BLaER1 treated with 17β-estradiol and CSF1 and Interleukin-3, amounts not matched to agents 10 nM and 100 nM (cell line): ENCODE results near the gene KRTAP3-3.

Source experiments
- H3K27ac ChIP-seq, 11 experiments: shearing (Covaris generic); formaldehyde crosslinking; 2 replicates each; pipeline ENCODE4 v1.8.1; 2022
- H3K27me3 ChIP-seq, 11 experiments: shearing (Covaris generic); formaldehyde crosslinking; 2 replicates each; pipeline ENCODE4 v1.8.1; 2022
- H3K36me3 ChIP-seq, 11 experiments: shearing (Covaris generic); formaldehyde crosslinking; 2 replicates each; pipeline ENCODE4 v1.8.1; 2022
- H3K4me1 ChIP-seq, 10 experiments: shearing (Covaris generic); formaldehyde crosslinking; 2 replicates each; pipeline ENCODE4 v1.8.1; 2022
- H3K4me2 ChIP-seq, 11 experiments: shearing (Covaris generic); formaldehyde crosslinking; 2 replicates each; pipeline ENCODE4 v1.8.1; 2022
- H3K4me3 ChIP-seq, 10 experiments: shearing (Covaris generic); formaldehyde crosslinking; 2 replicates each; pipeline ENCODE4 v1.8.1; 2022
- H3K9ac ChIP-seq, 11 experiments: shearing (Covaris generic); formaldehyde crosslinking; 2 replicates each; pipeline ENCODE4 v1.8.1; 2022
- H3K9me3 ChIP-seq, 11 experiments: shearing (Covaris generic); formaldehyde crosslinking; replicated peaks in 1 of 11; 2 replicates each; pipeline ENCODE4 v1.8.1; 2022
- H4K20me1 ChIP-seq, 11 experiments: shearing (Covaris generic); formaldehyde crosslinking; 2 replicates each; pipeline ENCODE4 v1.8.1; 2022
- Cebpa-rat ChIP-seq, 11 experiments: shearing (Covaris generic); IDR thresholded peaks; 2 replicates each; pipeline ENCODE4 v1.8.1; 2022

Gene KRTAP3-3

DNA sequence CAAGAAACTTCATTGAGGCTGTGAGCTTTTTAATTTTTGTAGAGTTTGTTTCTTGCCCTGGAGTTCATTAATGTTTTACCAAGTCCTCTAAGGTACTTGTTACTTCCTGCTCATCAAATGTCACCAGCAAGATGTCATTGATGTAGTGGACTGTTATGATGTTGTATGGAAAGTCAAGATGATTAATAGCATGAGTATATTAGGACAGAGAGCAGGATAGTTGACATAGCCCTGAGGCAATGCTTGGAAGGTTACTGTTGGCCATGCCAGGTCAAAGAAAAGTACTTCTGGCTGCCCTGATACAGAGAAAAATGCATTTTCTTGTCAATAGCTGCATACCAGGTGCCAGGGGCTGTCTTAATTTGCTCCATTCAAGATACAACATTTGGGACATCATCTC is 26.4 kb upstream of the KRTAP3-3 start:
- Histone ChIP-seq H3K4me2 (no peak overlapping the region), H3K9ac (no peak overlapping the region), H3K9me3 (peaks cover 0 to 13% (median 6%) of the 10 kb centered on the region in 11 experiments; a peak in 6 of 22 replicates), H3K36me3 (no peaks in the 10 kb centered on the region), H3K27ac (no peak overlapping the region), H3K27me3 (no peaks in the 10 kb centered on the region), H3K4me3 (no peak overlapping the region), H3K4me1 (no peaks in the 10 kb centered on the region), H4K20me1 (no peaks in the 10 kb centered on the region)
- TF ChIP-seq Cebpa-rat (IDR thresholded peaks at IDR 0.05) = no peak

DNA sequence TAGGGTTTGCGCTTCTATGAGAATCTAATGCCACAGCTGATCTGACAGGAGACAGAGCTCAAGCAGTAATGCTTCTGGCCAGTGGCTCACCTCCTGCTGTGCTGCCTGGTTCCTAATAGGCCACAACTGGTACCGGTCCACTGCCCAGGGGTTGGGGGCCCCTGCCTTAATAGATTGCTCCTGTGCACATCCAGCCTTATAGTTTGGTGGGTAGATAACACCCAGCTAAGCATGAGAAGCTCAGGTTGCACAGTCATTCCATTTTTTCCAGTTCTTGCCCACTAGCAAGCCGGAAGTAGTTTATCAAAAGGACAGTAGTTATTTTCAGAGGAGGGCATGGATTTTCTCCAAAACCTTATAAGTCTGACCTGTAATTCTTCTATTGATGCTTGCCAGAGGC is 25.5 kb upstream of the KRTAP3-3 start:
- Histone ChIP-seq H3K9ac (no peak overlapping the region), H3K27ac (no peak overlapping the region), H3K4me3 (no peak overlapping the region), H4K20me1 (no peaks in the 10 kb centered on the region), H3K4me1 (no peaks in the 10 kb centered on the region), H3K4me2 (no peak overlapping the region), H3K36me3 (no peaks in the 10 kb centered on the region), H3K9me3 (peaks cover 0 to 13% (median 6%) of the 10 kb centered on the region in 11 experiments; a peak in 6 of 22 replicates), H3K27me3 (no peaks in the 10 kb centered on the region)
- no peak for TF ChIP-seq Cebpa-rat (IDR thresholded peaks at IDR 0.05)

DNA sequence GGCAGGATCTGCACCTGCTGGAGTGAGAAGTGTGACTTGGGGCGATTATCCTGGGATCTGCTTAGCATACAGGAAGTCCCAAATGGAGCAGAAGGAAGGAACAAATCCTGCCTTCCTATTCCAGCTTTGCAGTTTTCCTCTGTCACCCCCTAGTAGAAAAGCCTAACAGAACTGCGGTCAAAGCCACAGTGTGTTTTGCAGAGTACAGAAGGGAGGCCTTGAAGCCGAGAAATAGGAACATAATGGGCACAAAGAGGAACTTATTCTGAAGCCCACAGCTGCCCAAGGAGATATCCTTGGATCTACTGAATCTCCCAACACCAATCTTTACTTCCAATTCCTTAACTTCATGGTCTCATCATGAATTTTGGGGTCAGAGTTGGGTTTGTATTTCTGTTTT is 24.6 kb upstream of the KRTAP3-3 start:
- Histone ChIP-seq H3K4me1 (no peaks in the 10 kb centered on the region), H4K20me1 (no peaks in the 10 kb centered on the region), H3K27me3 (no peaks in the 10 kb centered on the region), H3K9me3 (peaks cover 0 to 13% (median 6%) of the 10 kb centered on the region in 11 experiments; a peak in 6 of 22 replicates), H3K27ac (no peak overlapping the region), H3K9ac (no peak overlapping the region), H3K36me3 (no peaks in the 10 kb centered on the region), H3K4me3 (no peak overlapping the region), H3K4me2 (no peak overlapping the region)
- TF ChIP-seq Cebpa-rat (IDR thresholded peaks at IDR 0.05) = no peak

DNA sequence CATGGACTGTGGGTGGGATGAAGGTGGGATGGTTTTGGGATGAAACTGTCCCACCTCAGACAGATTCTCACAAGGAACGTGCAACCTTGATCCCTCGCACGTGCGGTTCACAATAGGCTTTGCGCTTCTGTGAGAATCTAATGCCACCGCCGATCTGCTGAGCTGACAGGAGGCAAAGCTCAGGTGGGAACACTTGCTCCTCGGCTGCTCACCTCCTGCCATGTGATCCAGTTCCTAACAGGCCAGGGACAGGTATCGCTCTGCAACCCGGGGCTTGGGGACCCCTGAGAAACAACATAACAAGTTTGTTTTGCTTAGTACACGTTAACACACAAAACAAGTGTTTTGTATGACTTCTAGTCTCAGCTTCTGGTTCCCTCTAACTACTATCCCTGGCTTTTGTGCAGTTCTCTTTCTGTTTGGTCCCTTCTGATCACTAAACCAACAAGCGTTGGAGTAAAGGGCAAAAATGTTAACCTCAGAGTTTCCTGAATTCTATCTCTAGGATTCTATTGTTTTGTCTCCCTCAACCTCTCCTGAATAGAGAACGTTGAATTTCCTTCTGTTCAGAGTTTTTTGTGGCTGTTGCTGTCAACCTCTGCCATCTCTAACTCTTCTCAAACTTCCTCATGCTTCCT is 22.7 kb upstream of the KRTAP3-3 start:
- H3K9me3 ChIP-seq = peaks cover 0 to 10% (median 6%) of the 10 kb centered on the region in 11 experiments; a peak in 6 of 22 replicates
- no peaks in the 10 kb centered on the region for H3K36me3 ChIP-seq
- H3K27me3 ChIP-seq = no peaks in the 10 kb centered on the region
- no peaks in the 10 kb centered on the region for H3K4me1 ChIP-seq
- H4K20me1 ChIP-seq = no peaks in the 10 kb centered on the region
- H3K9ac ChIP-seq = no peak overlapping the region
- no peak for TF ChIP-seq Cebpa-rat (IDR thresholded peaks at IDR 0.05)
- H3K4me2 ChIP-seq = no peak overlapping the region
- no peak overlapping the region for H3K27ac ChIP-seq
- H3K4me3 ChIP-seq = no peak overlapping the region

- H3K9ac ChIP-seq = no peak overlapping the region
- H3K4me3 ChIP-seq = no peak overlapping the region
- no peak for TF ChIP-seq Cebpa-rat (IDR thresholded peaks at IDR 0.05)
- no peaks in the 10 kb centered on the region for H3K4me1 ChIP-seq
- no peak overlapping the region for H3K27ac ChIP-seq
- no peaks in the 10 kb centered on the region for H3K9me3 ChIP-seq
- no peaks in the 10 kb centered on the region for H4K20me1 ChIP-seq
- H3K27me3 ChIP-seq = no peaks in the 10 kb centered on the region
- no peak overlapping the region for H3K4me2 ChIP-seq
- no peaks in the 10 kb centered on the region for H3K36me3 ChIP-seq
Measured at GRCh38 chr17:41015454-41015853, 21.5 kb upstream of the KRTAP3-3 start.

GRCh38 chr17:41013606-41014005 is 19.6 kb upstream of the KRTAP3-3 start:
- no peaks in the 10 kb centered on the region for H3K36me3 ChIP-seq
- TF ChIP-seq Cebpa-rat (IDR thresholded peaks at IDR 0.05) = no peak
- H3K4me2 ChIP-seq = no peak overlapping the region
- no peak overlapping the region for H3K9ac ChIP-seq
- no peaks in the 10 kb centered on the region for H3K4me1 ChIP-seq
- H4K20me1 ChIP-seq = no peaks in the 10 kb centered on the region
- no peak overlapping the region for H3K27ac ChIP-seq
- no peaks in the 10 kb centered on the region for H3K27me3 ChIP-seq
- H3K4me3 ChIP-seq = no peak overlapping the region
- no peaks in the 10 kb centered on the region for H3K9me3 ChIP-seq

- H3K9me3 ChIP-seq = no peaks in the 10 kb centered on the region
- H3K4me1 ChIP-seq = no peaks in the 10 kb centered on the region
- no peaks in the 10 kb centered on the region for H4K20me1 ChIP-seq
- H3K4me2 ChIP-seq = no peak overlapping the region
- no peak for TF ChIP-seq Cebpa-rat (IDR thresholded peaks at IDR 0.05)
- H3K27me3 ChIP-seq = no peaks in the 10 kb centered on the region
- no peak overlapping the region for H3K9ac ChIP-seq
- no peak overlapping the region for H3K4me3 ChIP-seq
- H3K36me3 ChIP-seq = no peaks in the 10 kb centered on the region
- no peak overlapping the region for H3K27ac ChIP-seq
Measured at GRCh38 chr17:41013181-41013580, 19.2 kb upstream of the KRTAP3-3 start.

DNA sequence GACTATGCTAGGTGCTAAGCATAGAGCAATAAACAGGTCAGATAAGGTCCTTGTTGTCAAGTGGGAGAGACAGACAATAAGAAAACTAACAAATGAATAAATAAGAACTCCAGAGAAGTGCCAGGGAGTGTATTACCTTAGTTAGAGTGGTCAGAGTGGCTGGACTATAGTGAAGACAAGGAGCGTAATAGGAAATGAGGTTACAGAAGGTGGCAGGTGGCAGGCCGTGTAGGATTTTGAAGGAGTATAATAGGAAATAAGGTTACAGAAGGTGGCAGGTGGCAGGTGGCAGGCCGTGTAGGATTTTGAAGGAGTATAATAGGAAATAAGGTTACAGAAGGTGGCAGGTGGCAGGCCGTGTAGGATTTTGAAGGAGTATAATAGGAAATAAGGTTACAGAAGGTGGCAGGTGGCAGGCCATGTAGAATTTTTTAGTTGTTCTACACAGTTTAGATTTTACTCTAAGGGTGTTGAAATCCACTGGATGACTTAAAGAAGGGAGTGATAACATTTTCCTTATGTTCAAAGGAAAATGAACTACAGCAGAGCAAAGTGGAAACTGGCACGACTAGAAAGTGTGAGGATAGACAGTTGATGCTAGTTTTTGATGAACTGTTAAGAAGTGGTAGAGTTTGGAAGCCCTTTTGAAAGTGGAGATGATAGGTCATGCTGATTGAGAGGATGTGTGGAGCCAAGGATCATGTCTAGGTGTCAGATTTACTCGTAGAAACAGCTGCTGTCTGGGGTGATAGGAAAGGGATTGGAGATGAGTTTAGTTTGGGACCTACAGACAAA is 18.6 kb upstream of the KRTAP3-3 start:
- Histone ChIP-seq H3K4me3 (no peak overlapping the region), H3K27me3 (no peaks in the 10 kb centered on the region), H3K9me3 (no peaks in the 10 kb centered on the region), H4K20me1 (no peaks in the 10 kb centered on the region), H3K36me3 (no peaks in the 10 kb centered on the region), H3K4me2 (no peak overlapping the region), H3K4me1 (no peaks in the 10 kb centered on the region), H3K27ac (no peak overlapping the region), H3K9ac (no peak overlapping the region)
- TF ChIP-seq Cebpa-rat (IDR thresholded peaks at IDR 0.05) = no peak

DNA sequence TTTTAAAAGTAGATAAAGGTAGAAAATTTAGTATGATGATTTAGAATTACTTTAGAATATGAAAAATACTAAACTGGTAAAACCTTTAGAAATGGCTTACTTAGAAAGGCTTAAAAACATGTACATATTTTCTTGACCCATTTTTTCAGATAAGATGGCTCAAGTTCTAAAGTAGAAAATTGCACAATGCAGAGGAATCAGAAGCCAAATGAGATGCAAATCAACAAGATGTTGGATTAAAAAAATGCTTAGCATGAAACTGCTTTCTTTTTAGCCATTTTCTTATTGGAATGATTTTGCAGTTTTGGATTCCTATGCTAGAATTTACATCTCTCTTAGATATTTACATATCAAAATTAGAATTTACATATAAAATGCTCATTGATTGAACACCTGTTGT is 16.5 kb upstream of the KRTAP3-3 start:
- Histone ChIP-seq H4K20me1 (no peaks in the 10 kb centered on the region), H3K27ac (no peak overlapping the region), H3K4me1 (no peaks in the 10 kb centered on the region), H3K36me3 (no peaks in the 10 kb centered on the region), H3K4me2 (no peak overlapping the region), H3K27me3 (no peaks in the 10 kb centered on the region), H3K9ac (no peak overlapping the region), H3K4me3 (no peak overlapping the region), H3K9me3 (no peaks in the 10 kb centered on the region)
- TF ChIP-seq Cebpa-rat (IDR thresholded peaks at IDR 0.05) = no peak

DNA sequence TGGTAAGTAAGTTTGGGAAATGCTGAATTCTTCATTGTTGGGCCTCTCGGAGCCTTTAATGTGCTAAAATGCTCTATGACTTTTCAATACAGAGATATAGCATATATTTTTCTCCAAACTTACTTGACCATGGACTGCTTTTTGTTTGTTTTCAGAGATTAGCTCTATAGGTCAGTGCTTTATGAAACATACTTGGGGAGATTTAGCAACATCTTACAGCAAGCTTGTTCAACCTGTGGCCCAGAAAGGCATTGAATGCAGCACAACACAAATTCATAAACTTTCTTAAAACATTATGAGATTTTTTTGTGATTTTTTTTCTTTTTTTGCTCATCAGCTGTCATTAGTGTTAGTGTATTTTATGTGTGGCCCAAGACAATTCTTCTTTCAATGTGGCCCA is 16.0 kb upstream of the KRTAP3-3 start:
- Histone ChIP-seq H3K4me1 (no peaks in the 10 kb centered on the region), H3K4me3 (no peak overlapping the region), H3K27me3 (no peaks in the 10 kb centered on the region), H3K27ac (no peak overlapping the region), H3K9ac (no peak overlapping the region), H3K4me2 (no peak overlapping the region), H3K9me3 (no peaks in the 10 kb centered on the region), H3K36me3 (no peaks in the 10 kb centered on the region), H4K20me1 (no peaks in the 10 kb centered on the region)
- no peak for TF ChIP-seq Cebpa-rat (IDR thresholded peaks at IDR 0.05)
